Measurements from ENCODE around the gene BCCIP. TPM values are rescaled to one million over a fixed set of nuclear protein-coding genes. Genes with fewer than 3 reads are reported as not detected.

The BCCIP gene
- total RNA-seq, 1 experiment from 2014 or later = 102 TPM

DNA sequence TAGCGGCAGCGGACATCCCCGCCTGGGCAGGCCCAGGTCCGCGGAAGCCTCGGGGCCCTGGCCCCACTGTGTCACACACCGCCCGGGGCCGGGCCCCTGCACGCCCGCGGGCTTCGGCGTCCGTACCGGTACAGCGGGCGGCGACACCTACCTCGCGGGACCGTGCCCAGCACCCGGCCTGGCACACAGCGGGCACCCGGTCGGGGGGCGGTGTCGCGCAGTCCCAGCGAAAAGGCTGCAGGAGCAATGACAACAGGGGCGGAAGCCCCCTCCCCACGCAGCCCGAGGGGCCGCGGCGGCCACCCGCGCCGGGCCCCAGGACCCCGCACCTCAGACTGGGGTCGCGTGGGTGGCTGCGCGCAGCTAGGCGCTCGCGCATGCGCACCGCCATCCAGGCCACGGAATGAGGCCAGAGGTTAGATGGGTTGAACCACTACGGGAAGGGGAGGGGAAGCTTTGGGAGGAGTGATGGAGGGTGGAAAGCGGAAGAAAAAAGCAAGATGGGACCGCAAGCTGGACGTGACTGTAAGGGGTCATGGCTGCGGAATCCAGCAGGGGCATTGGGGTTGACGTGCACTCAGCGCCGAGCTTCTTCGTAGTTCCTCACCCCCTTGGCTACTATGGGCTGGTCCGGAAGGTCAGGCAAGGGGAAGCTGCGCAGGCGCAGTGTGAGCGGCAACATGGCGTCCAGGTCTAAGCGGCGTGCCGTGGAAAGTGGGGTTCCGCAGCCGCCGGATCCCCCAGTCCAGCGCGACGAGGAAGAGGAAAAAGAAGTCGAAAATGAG lies at the start of gene BCCIP, which contains the start of gene UROS (continued):
- TF ChIP-seq, protein P1, sequence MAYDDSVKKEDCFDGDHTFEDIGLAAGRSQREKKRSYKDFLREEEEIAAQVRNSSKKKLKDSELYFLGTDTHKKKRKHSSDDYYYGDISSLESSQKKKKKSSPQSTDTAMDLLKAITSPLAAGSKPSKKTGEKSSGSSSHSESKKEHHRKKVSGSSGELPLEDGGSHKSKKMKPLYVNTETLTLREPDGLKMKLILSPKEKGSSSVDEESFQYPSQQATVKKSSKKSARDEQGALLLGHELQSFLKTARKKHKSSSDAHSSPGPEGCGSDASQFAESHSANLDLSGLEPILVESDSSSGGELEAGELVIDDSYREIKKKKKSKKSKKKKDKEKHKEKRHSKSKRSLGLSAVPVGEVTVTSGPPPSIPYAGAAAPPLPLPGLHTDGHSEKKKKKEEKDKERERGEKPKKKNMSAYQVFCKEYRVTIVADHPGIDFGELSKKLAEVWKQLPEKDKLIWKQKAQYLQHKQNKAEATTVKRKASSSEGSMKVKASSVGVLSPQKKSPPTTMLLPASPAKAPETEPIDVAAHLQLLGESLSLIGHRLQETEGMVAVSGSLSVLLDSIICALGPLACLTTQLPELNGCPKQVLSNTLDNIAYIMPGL (CRISPR knock-in tag; IDR thresholded peaks at IDR 0.05) = peak; percentile 82; the same call in 1 of the 2 replicates
- TF ChIP-seq, protein P2, sequence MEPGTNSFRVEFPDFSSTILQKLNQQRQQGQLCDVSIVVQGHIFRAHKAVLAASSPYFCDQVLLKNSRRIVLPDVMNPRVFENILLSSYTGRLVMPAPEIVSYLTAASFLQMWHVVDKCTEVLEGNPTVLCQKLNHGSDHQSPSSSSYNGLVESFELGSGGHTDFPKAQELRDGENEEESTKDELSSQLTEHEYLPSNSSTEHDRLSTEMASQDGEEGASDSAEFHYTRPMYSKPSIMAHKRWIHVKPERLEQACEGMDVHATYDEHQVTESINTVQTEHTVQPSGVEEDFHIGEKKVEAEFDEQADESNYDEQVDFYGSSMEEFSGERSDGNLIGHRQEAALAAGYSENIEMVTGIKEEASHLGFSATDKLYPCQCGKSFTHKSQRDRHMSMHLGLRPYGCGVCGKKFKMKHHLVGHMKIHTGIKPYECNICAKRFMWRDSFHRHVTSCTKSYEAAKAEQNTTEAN (CRISPR knock-in tag; IDR thresholded peaks at IDR 0.05) = no peak
- TF ChIP-seq CBFB (CRISPR knock-in tag; IDR thresholded peaks at IDR 0.05; ENCODE audit: low read depth) (peak; percentile 75; the same call in 1 of the 2 replicates), FOXK1 (CRISPR knock-in tag; IDR thresholded peaks at IDR 0.05) (peak; percentile 75), TEAD1 (CRISPR knock-in tag; IDR thresholded peaks at IDR 0.05) (0 out of 2 replicates have a peak, but pooled peaks have one; percentile 21), NFE2L1 (CRISPR knock-in tag; IDR thresholded peaks at IDR 0.05) (0 out of 2 replicates have a peak, but pooled peaks have one; percentile 37)
- TF ChIP-seq, protein P3, sequence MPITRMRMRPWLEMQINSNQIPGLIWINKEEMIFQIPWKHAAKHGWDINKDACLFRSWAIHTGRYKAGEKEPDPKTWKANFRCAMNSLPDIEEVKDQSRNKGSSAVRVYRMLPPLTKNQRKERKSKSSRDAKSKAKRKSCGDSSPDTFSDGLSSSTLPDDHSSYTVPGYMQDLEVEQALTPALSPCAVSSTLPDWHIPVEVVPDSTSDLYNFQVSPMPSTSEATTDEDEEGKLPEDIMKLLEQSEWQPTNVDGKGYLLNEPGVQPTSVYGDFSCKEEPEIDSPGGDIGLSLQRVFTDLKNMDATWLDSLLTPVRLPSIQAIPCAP (CRISPR knock-in tag; IDR thresholded peaks at IDR 0.05) = 0 out of 2 replicates have a peak, but pooled peaks have one; percentile 8

DNA sequence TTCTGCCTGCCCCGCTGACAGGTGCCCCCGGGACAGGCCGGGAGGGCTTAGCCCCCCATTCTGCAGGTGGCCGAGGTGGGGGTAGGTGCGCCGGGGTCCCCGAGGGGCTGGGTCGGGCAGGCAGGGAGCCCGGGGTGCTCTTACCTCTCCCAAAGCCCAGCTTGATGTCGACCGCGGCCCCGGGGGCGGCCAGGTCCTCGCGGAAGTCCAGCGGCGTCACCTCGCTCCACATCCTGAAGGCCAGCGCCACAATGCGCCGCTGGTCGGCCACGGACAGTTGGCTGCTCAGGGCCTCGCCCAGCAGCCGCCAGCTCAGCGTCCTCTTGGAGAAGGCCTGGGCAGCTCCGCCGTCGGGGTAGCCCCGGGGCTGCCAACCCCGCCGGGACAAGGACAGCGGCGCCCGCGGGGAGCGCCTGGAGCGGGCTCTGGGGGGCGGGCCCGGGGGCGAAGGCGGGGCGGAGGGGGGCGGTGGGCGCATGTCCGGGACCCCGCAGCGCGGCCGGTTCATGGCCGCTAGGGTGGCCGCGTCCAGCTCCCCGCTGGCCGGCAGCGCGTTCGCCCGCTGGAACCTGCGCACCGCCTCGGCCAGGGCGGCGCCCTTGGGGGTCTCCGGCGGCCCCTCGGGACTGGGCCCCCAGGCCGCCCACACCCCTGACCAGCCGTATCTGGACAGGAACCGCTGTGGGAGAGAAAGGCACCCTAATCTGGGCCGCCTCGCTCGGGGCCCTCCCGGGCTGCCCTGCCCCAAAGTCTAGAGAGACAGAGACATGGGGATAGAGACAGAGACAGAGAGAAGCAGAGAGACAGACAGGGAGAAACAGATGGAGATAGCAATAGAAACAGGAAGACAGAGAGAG lies 49.4 kb upstream of the BCCIP start:
- POLR2A ChIA-PET = no interaction called here
- Mint-ChIP-seq H3K27me3 (ENCODE audit: low read depth) (peaks cover 1% of the 10 kb centered on the region; the same call in 1 of the 2 replicates), H3K36me3 (no peaks in the 10 kb centered on the region), H3K4me1 (no peaks in the 10 kb centered on the region), H3K27ac (no peak overlapping the region), H3K4me3 (no peak overlapping the region), H3K9me3 (peaks cover 6% of the 10 kb centered on the region)
- ATAC-seq (no peak), DNase-seq (ENCODE audit: low spot score) (no peak)
- CTCF ChIA-PET = no interaction called here
- TF ChIP-seq ZNF263 (CRISPR knock-in tag; IDR thresholded peaks at IDR 0.05; ENCODE audit: low read depth) (no peak), MXD4 (CRISPR knock-in tag; IDR thresholded peaks at IDR 0.05; ENCODE audit: borderline replicate concordance) (no peak), GRHL2 (CRISPR knock-in tag; IDR thresholded peaks at IDR 0.05; ENCODE audit: insufficient replicate concordance, severe bottlenecking) (no peak), GTF2I (CRISPR knock-in tag; conservative IDR thresholded peaks at IDR 0.05) (no peak), ZNF671 (CRISPR knock-in tag; IDR thresholded peaks at IDR 0.05) (no peak), ATF1 (CRISPR knock-in tag; IDR thresholded peaks at IDR 0.05) (no peak), NR3C1 (CRISPR knock-in tag; conservative IDR thresholded peaks at IDR 0.05; ENCODE audit: low read depth) (no peak), KAT7 (CRISPR knock-in tag; IDR thresholded peaks at IDR 0.05; ENCODE audit: borderline replicate concordance) (no peak), IRF2 (CRISPR knock-in tag; IDR thresholded peaks at IDR 0.05; ENCODE audit: borderline replicate concordance, low read depth) (no peak), ZNF423 (CRISPR knock-in tag; IDR thresholded peaks at IDR 0.05) (no peak)
- TF ChIP-seq, protein P4, sequence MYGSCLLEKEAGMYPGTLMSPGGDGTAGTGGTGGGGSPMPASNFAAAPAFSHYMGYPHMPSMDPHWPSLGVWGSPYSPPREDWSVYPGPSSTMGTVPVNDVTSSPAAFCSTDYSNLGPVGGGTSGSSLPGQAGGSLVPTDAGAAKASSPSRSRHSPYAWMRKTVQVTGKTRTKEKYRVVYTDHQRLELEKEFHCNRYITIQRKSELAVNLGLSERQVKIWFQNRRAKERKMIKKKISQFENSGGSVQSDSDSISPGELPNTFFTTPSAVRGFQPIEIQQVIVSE (CRISPR knock-in tag; IDR thresholded peaks at IDR 0.05; ENCODE audit: borderline replicate concordance) = no peak
- TF ChIP-seq, protein P5, sequence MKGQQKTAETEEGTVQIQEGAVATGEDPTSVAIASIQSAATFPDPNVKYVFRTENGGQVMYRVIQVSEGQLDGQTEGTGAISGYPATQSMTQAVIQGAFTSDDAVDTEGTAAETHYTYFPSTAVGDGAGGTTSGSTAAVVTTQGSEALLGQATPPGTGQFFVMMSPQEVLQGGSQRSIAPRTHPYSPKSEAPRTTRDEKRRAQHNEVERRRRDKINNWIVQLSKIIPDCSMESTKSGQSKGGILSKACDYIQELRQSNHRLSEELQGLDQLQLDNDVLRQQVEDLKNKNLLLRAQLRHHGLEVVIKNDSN (CRISPR knock-in tag; IDR thresholded peaks at IDR 0.05) = no peak
- TF ChIP-seq, protein P2 (CRISPR knock-in tag; IDR thresholded peaks at IDR 0.05) = no peak
- TF ChIP-seq, protein P6, sequence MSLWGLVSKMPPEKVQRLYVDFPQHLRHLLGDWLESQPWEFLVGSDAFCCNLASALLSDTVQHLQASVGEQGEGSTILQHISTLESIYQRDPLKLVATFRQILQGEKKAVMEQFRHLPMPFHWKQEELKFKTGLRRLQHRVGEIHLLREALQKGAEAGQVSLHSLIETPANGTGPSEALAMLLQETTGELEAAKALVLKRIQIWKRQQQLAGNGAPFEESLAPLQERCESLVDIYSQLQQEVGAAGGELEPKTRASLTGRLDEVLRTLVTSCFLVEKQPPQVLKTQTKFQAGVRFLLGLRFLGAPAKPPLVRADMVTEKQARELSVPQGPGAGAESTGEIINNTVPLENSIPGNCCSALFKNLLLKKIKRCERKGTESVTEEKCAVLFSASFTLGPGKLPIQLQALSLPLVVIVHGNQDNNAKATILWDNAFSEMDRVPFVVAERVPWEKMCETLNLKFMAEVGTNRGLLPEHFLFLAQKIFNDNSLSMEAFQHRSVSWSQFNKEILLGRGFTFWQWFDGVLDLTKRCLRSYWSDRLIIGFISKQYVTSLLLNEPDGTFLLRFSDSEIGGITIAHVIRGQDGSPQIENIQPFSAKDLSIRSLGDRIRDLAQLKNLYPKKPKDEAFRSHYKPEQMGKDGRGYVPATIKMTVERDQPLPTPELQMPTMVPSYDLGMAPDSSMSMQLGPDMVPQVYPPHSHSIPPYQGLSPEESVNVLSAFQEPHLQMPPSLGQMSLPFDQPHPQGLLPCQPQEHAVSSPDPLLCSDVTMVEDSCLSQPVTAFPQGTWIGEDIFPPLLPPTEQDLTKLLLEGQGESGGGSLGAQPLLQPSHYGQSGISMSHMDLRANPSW (CRISPR knock-in tag; conservative IDR thresholded peaks at IDR 0.05; ENCODE audit: low read depth) = no peak
- TF ChIP-seq, protein P7, sequence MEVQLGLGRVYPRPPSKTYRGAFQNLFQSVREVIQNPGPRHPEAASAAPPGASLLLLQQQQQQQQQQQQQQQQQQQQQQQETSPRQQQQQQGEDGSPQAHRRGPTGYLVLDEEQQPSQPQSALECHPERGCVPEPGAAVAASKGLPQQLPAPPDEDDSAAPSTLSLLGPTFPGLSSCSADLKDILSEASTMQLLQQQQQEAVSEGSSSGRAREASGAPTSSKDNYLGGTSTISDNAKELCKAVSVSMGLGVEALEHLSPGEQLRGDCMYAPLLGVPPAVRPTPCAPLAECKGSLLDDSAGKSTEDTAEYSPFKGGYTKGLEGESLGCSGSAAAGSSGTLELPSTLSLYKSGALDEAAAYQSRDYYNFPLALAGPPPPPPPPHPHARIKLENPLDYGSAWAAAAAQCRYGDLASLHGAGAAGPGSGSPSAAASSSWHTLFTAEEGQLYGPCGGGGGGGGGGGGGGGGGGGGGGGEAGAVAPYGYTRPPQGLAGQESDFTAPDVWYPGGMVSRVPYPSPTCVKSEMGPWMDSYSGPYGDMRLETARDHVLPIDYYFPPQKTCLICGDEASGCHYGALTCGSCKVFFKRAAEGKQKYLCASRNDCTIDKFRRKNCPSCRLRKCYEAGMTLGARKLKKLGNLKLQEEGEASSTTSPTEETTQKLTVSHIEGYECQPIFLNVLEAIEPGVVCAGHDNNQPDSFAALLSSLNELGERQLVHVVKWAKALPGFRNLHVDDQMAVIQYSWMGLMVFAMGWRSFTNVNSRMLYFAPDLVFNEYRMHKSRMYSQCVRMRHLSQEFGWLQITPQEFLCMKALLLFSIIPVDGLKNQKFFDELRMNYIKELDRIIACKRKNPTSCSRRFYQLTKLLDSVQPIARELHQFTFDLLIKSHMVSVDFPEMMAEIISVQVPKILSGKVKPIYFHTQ (CRISPR knock-in tag; IDR thresholded peaks at IDR 0.05) = no peak

Data from WTC11 (cell line).